BJ (cell line): ENCODE results near the gene MRGPRG. TPM values are rescaled to one million over a fixed set of nuclear protein-coding genes. Genes with fewer than 3 reads are reported as not detected.

Source experiments
- CTCF ChIA-PET: fragments of 350-600 bp; formaldehyde crosslinking; extraction: SDS; loops from one replicate; lab custom pipeline; 2021; ENCODE audit warnings: antibody characterized with exemption, inconsistent platforms; lab: Yijun Ruan, JAX
- POLR2A ChIA-PET: fragments of 300-600 bp; sonication (Branson Sonifier 250); formaldehyde crosslinking; extraction: SDS; loops from one replicate; lab custom pipeline; 2021; ENCODE audit warnings: antibody characterized with exemption; lab: Charles Lee
- DNase-seq: peaks from one replicate; pipeline ENCODE4 v3.0.0-alpha.2; 2011; ENCODE audit warnings: low read depth
- H3K27me3 ChIP-seq: 2 replicates; pipeline ENCODE4 v1.6.0; 2011; ENCODE audit warnings: low read length; ENCODE audit not compliant: control insufficient read depth, insufficient read depth
- H3K36me3 ChIP-seq: 2 replicates; pipeline ENCODE4 v1.5.1; 2011; ENCODE audit warnings: low read length; ENCODE audit not compliant: control insufficient read depth, insufficient read depth
- H3K4me3 ChIP-seq: 2 replicates; pipeline ENCODE4 v1.5.1; 2011; ENCODE audit warnings: low read depth, mild to moderate bottlenecking, control low read depth, low read length
- polyA plus RNA-seq: library from polyadenylated mRNA; depleted of rRNA; stranded (reverse); fragments of >200 nt; gene quantifications from 2 replicates; pipeline ENCODE4 v1.2.3, GENCODE V29; 2011
- TF ChIP-seq, protein P1 (sequence below): IDR thresholded peaks from 2 replicates; pipeline ENCODE4 v1.5.1; 2011; ENCODE audit warnings: low read depth, mild to moderate bottlenecking, control low read depth, inconsistent platforms, low read length, moderate library complexity; ENCODE audit not compliant: insufficient read depth

The MRGPRG gene
- polyA plus RNA-seq, 1 experiment: not detected

DNA sequence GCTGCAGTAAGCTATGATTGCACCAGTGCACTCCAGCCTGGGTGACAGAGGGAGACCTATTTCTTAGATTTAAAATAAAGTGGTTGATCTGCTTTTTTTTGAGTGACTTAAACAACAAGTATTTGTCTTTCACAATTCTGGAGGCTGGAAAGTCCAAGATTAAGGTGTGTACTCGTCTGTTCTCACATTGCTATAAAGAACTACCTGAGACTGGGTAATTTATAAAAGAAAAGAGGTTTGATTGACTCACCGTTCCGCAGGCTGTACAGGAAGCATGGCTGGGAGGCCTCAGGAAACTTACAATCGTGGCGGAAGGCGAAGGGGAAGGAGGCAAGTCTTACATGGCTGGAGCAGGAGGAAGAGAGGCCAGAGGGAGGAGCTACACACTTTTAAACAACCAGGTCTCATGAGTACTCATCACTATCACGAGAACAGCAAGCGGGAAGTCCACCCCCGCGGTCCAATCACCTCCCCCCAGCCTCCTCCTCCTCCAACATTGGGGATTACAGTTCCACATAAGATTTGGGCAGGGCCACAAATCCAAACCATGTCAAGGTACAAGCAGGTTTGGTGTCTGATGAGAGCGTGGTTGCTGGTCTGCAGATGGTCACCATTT lies 33.8 kb downstream of the MRGPRG start:
- DNase-seq: no peak
- no peaks in the 10 kb centered on the region for H3K36me3 ChIP-seq
- POLR2A ChIA-PET: no interaction called here
- no peak overlapping the region for H3K4me3 ChIP-seq
- TF ChIP-seq, protein P1, sequence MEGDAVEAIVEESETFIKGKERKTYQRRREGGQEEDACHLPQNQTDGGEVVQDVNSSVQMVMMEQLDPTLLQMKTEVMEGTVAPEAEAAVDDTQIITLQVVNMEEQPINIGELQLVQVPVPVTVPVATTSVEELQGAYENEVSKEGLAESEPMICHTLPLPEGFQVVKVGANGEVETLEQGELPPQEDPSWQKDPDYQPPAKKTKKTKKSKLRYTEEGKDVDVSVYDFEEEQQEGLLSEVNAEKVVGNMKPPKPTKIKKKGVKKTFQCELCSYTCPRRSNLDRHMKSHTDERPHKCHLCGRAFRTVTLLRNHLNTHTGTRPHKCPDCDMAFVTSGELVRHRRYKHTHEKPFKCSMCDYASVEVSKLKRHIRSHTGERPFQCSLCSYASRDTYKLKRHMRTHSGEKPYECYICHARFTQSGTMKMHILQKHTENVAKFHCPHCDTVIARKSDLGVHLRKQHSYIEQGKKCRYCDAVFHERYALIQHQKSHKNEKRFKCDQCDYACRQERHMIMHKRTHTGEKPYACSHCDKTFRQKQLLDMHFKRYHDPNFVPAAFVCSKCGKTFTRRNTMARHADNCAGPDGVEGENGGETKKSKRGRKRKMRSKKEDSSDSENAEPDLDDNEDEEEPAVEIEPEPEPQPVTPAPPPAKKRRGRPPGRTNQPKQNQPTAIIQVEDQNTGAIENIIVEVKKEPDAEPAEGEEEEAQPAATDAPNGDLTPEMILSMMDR: no peak
- CTCF ChIA-PET: interaction anchor here (1.2 kb wide), 1 partner anchor 10 kb away, joined by 6 read pairs; no protein-coding TSS in a partner anchor
- H3K27me3 ChIP-seq: peaks cover 5% of the 10 kb centered on the region

DNA sequence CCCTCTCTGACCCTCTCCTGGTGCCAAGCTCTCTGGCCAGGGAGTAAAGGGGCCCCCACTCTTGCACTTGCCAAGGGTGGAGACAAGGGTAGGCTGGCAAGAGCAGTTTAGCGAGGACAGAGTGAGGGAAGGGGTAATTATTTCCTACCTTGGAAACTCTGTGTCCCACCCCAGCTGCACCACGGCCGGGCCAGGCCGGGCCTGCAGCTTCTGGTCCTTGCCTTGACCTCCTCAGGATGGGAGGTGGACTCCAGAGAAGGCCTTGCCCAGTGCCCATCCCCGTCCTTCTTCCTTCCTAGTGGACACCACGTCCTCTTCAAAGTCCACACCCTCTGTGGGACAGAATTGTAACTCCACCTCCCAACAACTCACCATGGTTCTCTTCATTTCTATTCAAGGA lies 35.1 kb downstream of the MRGPRG start:
- Histone ChIP-seq H3K36me3 (no peaks in the 10 kb centered on the region), H3K27me3 (peaks cover 4% of the 10 kb centered on the region), H3K4me3 (no peak overlapping the region)
- TF ChIP-seq, protein P1: no peak
- CTCF ChIA-PET: interaction anchor here (0.9 kb wide), 1 partner anchor 25 kb away, joined by 3 read pairs; no protein-coding TSS in a partner anchor
- POLR2A ChIA-PET: no interaction called here
- no peak for DNase-seq

DNA sequence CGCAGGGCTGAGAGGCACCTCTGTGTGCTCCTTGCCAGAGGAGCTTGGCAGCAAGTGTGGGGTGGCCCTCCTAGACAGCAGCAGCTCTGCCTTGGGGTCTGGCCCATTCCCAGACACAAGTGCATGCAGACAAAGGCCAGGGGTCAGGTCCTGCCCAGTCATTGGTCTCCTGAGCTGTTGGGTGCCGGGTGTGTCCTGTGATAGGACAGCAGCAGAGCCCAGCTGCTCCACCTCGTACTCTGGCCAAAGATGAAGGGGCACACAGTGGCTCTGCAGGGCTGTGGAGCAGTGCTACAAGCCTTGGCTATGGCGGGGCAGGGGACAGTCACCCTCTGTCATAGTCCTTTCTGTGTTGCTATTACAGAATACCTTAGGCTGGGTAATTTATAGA lies 36.2 kb downstream of the MRGPRG start:
- peaks cover 3% of the 10 kb centered on the region for H3K27me3 ChIP-seq
- no peak overlapping the region for H3K4me3 ChIP-seq
- no peak for DNase-seq
- ChIA-PET CTCF (no interaction called here), POLR2A (no interaction called here)
- H3K36me3 ChIP-seq: no peaks in the 10 kb centered on the region
- TF ChIP-seq, protein P1: no peak

- no peak overlapping the region for H3K4me3 ChIP-seq
These were observed 36.7 kb downstream of the MRGPRG start for GRCh38 chr11:3181725-3182461.

GRCh38 chr11:3180869-3181268 lies 37.7 kb downstream of the MRGPRG start:
- H3K36me3 ChIP-seq: no peaks in the 10 kb centered on the region
- DNase-seq: no peak
- H3K27me3 ChIP-seq: peaks cover 3% of the 10 kb centered on the region
- ChIA-PET CTCF (no interaction called here), POLR2A (no interaction called here)
- H3K4me3 ChIP-seq: no peak overlapping the region
- TF ChIP-seq, protein P1: no peak

More at GRCh38 chr11:3181725-3182461, 36.7 kb downstream of the MRGPRG start:
- Histone ChIP-seq H3K27me3 (peaks cover 3% of the 10 kb centered on the region), H3K36me3 (no peaks in the 10 kb centered on the region)
- ChIA-PET POLR2A (no interaction called here), CTCF (interaction anchor here (0.5 kb wide), 1 partner anchor 50 kb away, joined by 3 read pairs; the partner anchor contains the start of gene MRGPRE)
- TF ChIP-seq, protein P1: no peak
- DNase-seq: no peak
